Lower lobe of right lung (tissue), 2 donors: ENCODE measurements around the gene HMGCS1. TPM values are rescaled to one million over a fixed set of nuclear protein-coding genes. Genes with fewer than 3 reads are reported as not detected.

ENCODE experiments used
- ATAC-seq, 2 donors: fragments of 200-7000 bp; cut with Tn5 transposase; one replicate each; pipeline ENCODE4 v1.9.1; 2020 to 2022; ENCODE audit warnings: mild to moderate bottlenecking in 2 of 2, moderate library complexity in 2 of 2
- DNase-seq: peaks from one replicate; pipeline ENCODE4 v3.0.0-alpha.2; 2020
- H3K27ac ChIP-seq: fragments of 200-600 bp; one replicate; pipeline ENCODE4 v1.8.0; 2022
- H3K27me3 ChIP-seq: fragments of 200-600 bp; one replicate; pipeline ENCODE4 v1.8.0; 2022; ENCODE audit warnings: low read depth
- H3K36me3 ChIP-seq: fragments of 200-600 bp; one replicate; pipeline ENCODE4 v1.8.0; 2022; ENCODE audit warnings: mild to moderate bottlenecking
- H3K4me1 ChIP-seq: fragments of 200-600 bp; one replicate; pipeline ENCODE4 v1.8.0; 2022
- H3K4me3 ChIP-seq: fragments of 200-600 bp; one replicate; pipeline ENCODE4 v1.8.0; 2022; ENCODE audit warnings: mild to moderate bottlenecking
- H3K9me3 ChIP-seq: fragments of 200-600 bp; one replicate; pipeline ENCODE4 v1.8.0; 2022
- intact Hi-C: fragments of 100-400 bp; cut with DNase I; formaldehyde crosslinking; loops from one replicate; pipeline ENCODE4 v1.11.0; 2022
- total RNA-seq: library from RNA; stranded (reverse); fragmentation: NEBNext Ultra II Directional; extraction: Animal tissue kit (Norgen Biotek cat#: 25700); gene quantifications from one replicate; pipeline ENCODE4 v1.2.1, GENCODE V29; 2021
- TF ChIP-seq, protein P1 (sequence below): fragments of 200-600 bp; IDR thresholded peaks from one replicate; pipeline ENCODE4 v1.8.0; 2022; ENCODE audit warnings: antibody characterized with exemption, mild to moderate bottlenecking
- donor health status: DM: no; HTN: yes; CAD: no; lungs with severe emphysema.

The HMGCS1 gene
- total RNA-seq, 1 donor from 2014 or later: 119 TPM

GRCh38 chr5:43255704-43256103, 57.5 kb downstream of the HMGCS1 start:
- H3K36me3 ChIP-seq: no peaks in the 10 kb centered on the region
- H3K4me1 ChIP-seq: no peaks in the 10 kb centered on the region
- TF ChIP-seq, protein P1, sequence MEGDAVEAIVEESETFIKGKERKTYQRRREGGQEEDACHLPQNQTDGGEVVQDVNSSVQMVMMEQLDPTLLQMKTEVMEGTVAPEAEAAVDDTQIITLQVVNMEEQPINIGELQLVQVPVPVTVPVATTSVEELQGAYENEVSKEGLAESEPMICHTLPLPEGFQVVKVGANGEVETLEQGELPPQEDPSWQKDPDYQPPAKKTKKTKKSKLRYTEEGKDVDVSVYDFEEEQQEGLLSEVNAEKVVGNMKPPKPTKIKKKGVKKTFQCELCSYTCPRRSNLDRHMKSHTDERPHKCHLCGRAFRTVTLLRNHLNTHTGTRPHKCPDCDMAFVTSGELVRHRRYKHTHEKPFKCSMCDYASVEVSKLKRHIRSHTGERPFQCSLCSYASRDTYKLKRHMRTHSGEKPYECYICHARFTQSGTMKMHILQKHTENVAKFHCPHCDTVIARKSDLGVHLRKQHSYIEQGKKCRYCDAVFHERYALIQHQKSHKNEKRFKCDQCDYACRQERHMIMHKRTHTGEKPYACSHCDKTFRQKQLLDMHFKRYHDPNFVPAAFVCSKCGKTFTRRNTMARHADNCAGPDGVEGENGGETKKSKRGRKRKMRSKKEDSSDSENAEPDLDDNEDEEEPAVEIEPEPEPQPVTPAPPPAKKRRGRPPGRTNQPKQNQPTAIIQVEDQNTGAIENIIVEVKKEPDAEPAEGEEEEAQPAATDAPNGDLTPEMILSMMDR: no peak
- H3K9me3 ChIP-seq: no peaks in the 10 kb centered on the region
- H3K27ac ChIP-seq: no peak overlapping the region
- DNase-seq (no peak), ATAC-seq (no peak)
- H3K27me3 ChIP-seq: no peaks in the 10 kb centered on the region
- intact Hi-C loops: no loop called here
- no peak overlapping the region for H3K4me3 ChIP-seq

- intact Hi-C loops: no loop called here
- no peak overlapping the region for H3K4me3 ChIP-seq
Measured at GRCh38 chr5:43251754-43252153, 61.5 kb downstream of the HMGCS1 start.

GRCh38 chr5:43245724-43246385, 67.4 kb downstream of the HMGCS1 start:
- Histone ChIP-seq H3K9me3 (no peaks in the 10 kb centered on the region), H3K36me3 (no peaks in the 10 kb centered on the region), H3K27ac (no peak overlapping the region), H3K4me3 (no peak overlapping the region), H3K4me1 (no peaks in the 10 kb centered on the region), H3K27me3 (no peaks in the 10 kb centered on the region)
- DNase-seq: no peak
- ATAC-seq: no peak
- intact Hi-C loops: no loop called here
- TF ChIP-seq, protein P1: no peak

More at GRCh38 chr5:43251754-43252153, 61.5 kb downstream of the HMGCS1 start:
- TF ChIP-seq, protein P1: no peak
- Histone ChIP-seq H3K4me1 (no peaks in the 10 kb centered on the region), H3K27me3 (no peaks in the 10 kb centered on the region), H3K36me3 (no peaks in the 10 kb centered on the region), H3K9me3 (no peaks in the 10 kb centered on the region), H3K27ac (no peak overlapping the region)
- DNase-seq (no peak), ATAC-seq (no peak)

DNA sequence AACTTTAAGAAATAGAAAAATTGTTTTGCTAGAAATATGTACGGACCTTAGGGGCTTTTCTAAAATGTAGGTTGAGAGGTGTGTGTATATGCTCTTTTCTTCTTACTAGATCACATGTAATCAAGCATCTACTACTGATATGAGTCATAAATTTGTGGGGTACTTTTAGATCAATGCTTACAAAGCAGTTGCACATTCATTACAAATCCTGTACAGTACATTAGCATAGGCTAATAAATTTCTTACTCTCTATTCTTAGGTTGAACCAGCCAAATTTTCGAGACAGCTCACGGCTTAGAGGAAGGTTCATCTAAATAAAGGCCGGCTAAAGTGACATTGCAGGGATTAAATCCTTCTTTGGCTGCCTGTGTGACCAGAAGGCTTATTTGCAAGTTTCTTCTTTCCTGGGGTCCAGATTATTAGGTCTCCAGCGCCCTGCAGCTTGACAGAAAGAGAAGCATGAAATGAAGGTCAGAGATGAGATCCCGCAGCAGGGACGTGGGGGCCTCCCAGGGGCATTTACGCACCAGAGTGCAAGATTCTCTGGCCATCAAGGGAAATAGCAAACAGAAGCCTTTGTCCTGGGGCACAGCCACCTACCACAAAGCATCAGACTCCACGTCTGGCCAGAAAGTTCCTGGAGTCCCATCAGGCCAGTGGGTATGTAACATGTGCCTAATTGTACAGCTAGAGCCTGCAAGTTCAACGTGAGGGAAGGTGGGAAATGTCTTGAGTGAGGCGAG, 68.2 kb downstream of the HMGCS1 start:
- ATAC-seq: no peak
- Histone ChIP-seq H3K9me3 (no peaks in the 10 kb centered on the region), H3K27me3 (peaks cover 3% of the 10 kb centered on the region), H3K36me3 (no peaks in the 10 kb centered on the region), H3K4me1 (no peaks in the 10 kb centered on the region), H3K27ac (no peak overlapping the region), H3K4me3 (no peak overlapping the region)
- TF ChIP-seq, protein P1: no peak
- intact Hi-C loops: no loop called here
- no peak for DNase-seq

- H3K9me3 ChIP-seq: no peaks in the 10 kb centered on the region
- H3K36me3 ChIP-seq: no peaks in the 10 kb centered on the region
- H3K27ac ChIP-seq: no peak overlapping the region
- intact Hi-C loops: no loop called here
- TF ChIP-seq, protein P1: no peak
- no peak overlapping the region for H3K4me3 ChIP-seq
- no peaks in the 10 kb centered on the region for H3K4me1 ChIP-seq
- DNase-seq: no peak
- no peak for ATAC-seq
- peaks cover 3% of the 10 kb centered on the region for H3K27me3 ChIP-seq
Measured at GRCh38 chr5:43243270-43243669, 69.9 kb downstream of the HMGCS1 start.
